Measurements from ENCODE around the gene SHROOM4. TPM values are rescaled to one million over a fixed set of nuclear protein-coding genes. Genes with fewer than 3 reads are reported as not detected.

SHROOM4 gene
- total RNA-seq, 1 experiment from 2014 or later, result 2.1 TPM

DNA sequence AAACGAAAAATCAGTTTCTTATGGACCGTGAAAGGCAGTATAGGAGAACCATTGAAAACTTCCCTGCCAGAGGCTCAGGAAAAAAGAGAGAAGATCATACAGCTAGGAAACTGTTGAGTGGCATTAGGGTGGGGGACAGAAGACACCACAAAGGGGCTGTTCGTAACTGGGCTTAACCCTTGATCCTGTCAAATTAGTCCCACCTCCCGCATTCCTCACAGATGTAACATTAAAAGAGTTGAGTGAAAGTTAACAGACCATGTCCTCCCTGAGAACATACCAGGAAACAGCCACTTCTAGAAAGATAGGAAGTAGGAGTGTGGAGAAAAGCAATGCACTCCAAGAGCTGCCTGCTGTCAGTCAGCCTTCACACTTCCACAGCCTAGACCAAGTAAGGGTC, 8.7 kb downstream of the SHROOM4 start:
- H3K4me2 ChIP-seq (ENCODE audit: insufficient read depth, insufficient read length, low read length), result no peak overlapping the region

More for the DNA sequence above, 8.7 kb downstream of the SHROOM4 start:
- peaks cover 64 to 71% of the 10 kb centered on the region in 2 experiments for H3K9me3 Mint-ChIP-seq
- Histone ChIP-seq H3K27me3 (ENCODE audit: insufficient read depth, low read length) (no peaks in the 10 kb centered on the region), H3K56ac (ENCODE audit: insufficient read length, low read depth, low read length) (no peak overlapping the region), H4K8ac (replicated peaks; ENCODE audit: insufficient read length, low read depth, low read length) (no peak overlapping the region), H2BK5ac (ENCODE audit: insufficient read length, low read length) (no peak overlapping the region), H3K23ac (ENCODE audit: insufficient read length, low read depth, low read length) (no peak overlapping the region), H2AFZ (ENCODE audit: low read length) (no peak overlapping the region), H4K5ac (ENCODE audit: insufficient read length, low read depth, low read length) (no peak overlapping the region), H3K79me2 (ENCODE audit: insufficient read depth, low read length) (no peaks in the 10 kb centered on the region; the same call in 1 of the 2 replicates), H2BK12ac (ENCODE audit: insufficient read length, low read depth, low read length) (no peak overlapping the region), H2BK20ac (ENCODE audit: low read depth, low read length, poor library complexity, severe bottlenecking) (no peak overlapping the region), H4K20me1 (ENCODE audit: control insufficient read depth, insufficient read depth, insufficient read length) (no peaks in the 10 kb centered on the region), H3K4me1 (ENCODE audit: insufficient read depth, low read length) (peaks cover 8% of the 10 kb centered on the region), H2BK120ac (ENCODE audit: low read depth, low read length, poor library complexity, severe bottlenecking) (no peak overlapping the region), H3K27ac (ENCODE audit: insufficient read length, low read depth, low read length) (no peak overlapping the region), H3K79me1 (ENCODE audit: insufficient read depth, low read depth, low read length, poor library complexity, severe bottlenecking) (no peaks in the 10 kb centered on the region), H3K4ac (ENCODE audit: low read depth, low read length) (no peak overlapping the region), H2AK5ac (ENCODE audit: insufficient read length, low read length) (no peak overlapping the region), H2BK15ac (ENCODE audit: low read depth, low read length) (no peak overlapping the region), H3K9ac (ENCODE audit: extremely low read depth, insufficient read length, low read length) (no peak overlapping the region), H4K91ac (ENCODE audit: insufficient read length, low read depth, low read length) (no peak overlapping the region), H3T11ph (ENCODE audit: low read length) (no peak overlapping the region), H3K23me2 (ENCODE audit: insufficient read length, low read depth, low read length, poor library complexity, severe bottlenecking) (no peaks in the 10 kb centered on the region), H3K14ac (ENCODE audit: insufficient read depth, low read length) (no peak overlapping the region), H3K9me3 (ENCODE audit: control insufficient read depth, low read depth, low read length) (no peaks in the 10 kb centered on the region), H3K18ac (ENCODE audit: insufficient read length, low read depth, low read length) (no peak overlapping the region)
- no CpG with 5 or more reads among the region's 4 CpGs for WGBS (ENCODE audit: extremely low coverage, insufficient read length, low lambda C conversion rate)
- TF ChIP-seq, protein P1, sequence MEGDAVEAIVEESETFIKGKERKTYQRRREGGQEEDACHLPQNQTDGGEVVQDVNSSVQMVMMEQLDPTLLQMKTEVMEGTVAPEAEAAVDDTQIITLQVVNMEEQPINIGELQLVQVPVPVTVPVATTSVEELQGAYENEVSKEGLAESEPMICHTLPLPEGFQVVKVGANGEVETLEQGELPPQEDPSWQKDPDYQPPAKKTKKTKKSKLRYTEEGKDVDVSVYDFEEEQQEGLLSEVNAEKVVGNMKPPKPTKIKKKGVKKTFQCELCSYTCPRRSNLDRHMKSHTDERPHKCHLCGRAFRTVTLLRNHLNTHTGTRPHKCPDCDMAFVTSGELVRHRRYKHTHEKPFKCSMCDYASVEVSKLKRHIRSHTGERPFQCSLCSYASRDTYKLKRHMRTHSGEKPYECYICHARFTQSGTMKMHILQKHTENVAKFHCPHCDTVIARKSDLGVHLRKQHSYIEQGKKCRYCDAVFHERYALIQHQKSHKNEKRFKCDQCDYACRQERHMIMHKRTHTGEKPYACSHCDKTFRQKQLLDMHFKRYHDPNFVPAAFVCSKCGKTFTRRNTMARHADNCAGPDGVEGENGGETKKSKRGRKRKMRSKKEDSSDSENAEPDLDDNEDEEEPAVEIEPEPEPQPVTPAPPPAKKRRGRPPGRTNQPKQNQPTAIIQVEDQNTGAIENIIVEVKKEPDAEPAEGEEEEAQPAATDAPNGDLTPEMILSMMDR (conservative IDR thresholded peaks at IDR 0.05), result no peak
- DNase-seq, result no peak
- H3K4me1 Mint-ChIP-seq, result peaks cover 14 to 19% of the 10 kb centered on the region in 2 experiments
- H3K4me3 Mint-ChIP-seq, result no peak overlapping the region
- H3K27ac Mint-ChIP-seq, result no peak overlapping the region
- peaks cover 0 to 4% (median 3%) of the 10 kb centered on the region in 3 experiments; a peak in 5 of 7 replicates for H3K36me3 Mint-ChIP-seq (ENCODE audit: insufficient read depth in 1 of 3, low read depth in 3 of 3)
- H3K27me3 Mint-ChIP-seq (ENCODE audit: low read depth), result no peaks in the 10 kb centered on the region; the same call in 1 of the 2 replicates
